ENCODE data around the gene TATDN3.

DNA sequence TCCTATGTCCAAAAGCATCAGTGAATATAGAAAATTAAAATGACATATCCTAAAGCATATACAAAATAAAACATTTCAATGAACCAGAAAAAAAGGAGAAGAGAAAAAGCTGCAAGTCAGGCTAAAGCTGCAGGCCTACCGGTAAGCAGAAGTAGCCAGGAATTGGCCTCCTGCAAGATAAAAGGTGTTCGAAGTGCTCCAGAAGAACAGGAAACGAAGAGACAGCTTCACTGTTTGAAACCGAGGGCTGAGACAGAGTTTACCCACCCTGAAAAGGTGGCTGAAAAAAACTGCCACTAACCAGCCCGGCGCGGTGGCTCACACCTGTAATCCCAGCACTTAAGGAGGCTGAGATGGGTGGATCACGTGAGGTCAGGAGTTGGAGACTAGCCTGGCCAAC lies 37.5 kb upstream of the TATDN3 start:
- TF ChIP-seq, protein P1, sequence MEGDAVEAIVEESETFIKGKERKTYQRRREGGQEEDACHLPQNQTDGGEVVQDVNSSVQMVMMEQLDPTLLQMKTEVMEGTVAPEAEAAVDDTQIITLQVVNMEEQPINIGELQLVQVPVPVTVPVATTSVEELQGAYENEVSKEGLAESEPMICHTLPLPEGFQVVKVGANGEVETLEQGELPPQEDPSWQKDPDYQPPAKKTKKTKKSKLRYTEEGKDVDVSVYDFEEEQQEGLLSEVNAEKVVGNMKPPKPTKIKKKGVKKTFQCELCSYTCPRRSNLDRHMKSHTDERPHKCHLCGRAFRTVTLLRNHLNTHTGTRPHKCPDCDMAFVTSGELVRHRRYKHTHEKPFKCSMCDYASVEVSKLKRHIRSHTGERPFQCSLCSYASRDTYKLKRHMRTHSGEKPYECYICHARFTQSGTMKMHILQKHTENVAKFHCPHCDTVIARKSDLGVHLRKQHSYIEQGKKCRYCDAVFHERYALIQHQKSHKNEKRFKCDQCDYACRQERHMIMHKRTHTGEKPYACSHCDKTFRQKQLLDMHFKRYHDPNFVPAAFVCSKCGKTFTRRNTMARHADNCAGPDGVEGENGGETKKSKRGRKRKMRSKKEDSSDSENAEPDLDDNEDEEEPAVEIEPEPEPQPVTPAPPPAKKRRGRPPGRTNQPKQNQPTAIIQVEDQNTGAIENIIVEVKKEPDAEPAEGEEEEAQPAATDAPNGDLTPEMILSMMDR (tag by site-specific recombination; IDR thresholded peaks at IDR 0.05): no peak
- TF ChIP-seq TCF7L2 (IDR thresholded peaks at IDR 0.05; ENCODE audit: borderline replicate concordance, low read depth, low read length) (no peak), GLIS1 (tag by site-specific recombination; IDR thresholded peaks at IDR 0.05) (no peak), ZNF133 (tag by site-specific recombination; IDR thresholded peaks at IDR 0.05) (no peak), ZNF274 (IDR thresholded peaks at IDR 0.05; ENCODE audit: low read length) (no peak), ZNF274 (tag by site-specific recombination; IDR thresholded peaks at IDR 0.05; ENCODE audit: borderline replicate concordance) (no peak), ZNF341 (tag by site-specific recombination; IDR thresholded peaks at IDR 0.05; ENCODE audit: low read depth) (no peak), REPIN1 (tag by site-specific recombination; IDR thresholded peaks at IDR 0.05; ENCODE audit: low read depth) (no peak), ZNF114 (tag by site-specific recombination; IDR thresholded peaks at IDR 0.05) (no peak), ZNF302 (tag by site-specific recombination; IDR thresholded peaks at IDR 0.05; ENCODE audit: low read depth) (no peak), ZNF175 (tag by site-specific recombination; IDR thresholded peaks at IDR 0.05) (no peak), ZNF121 (tag by site-specific recombination; IDR thresholded peaks at IDR 0.05) (no peak)
- TF ChIP-seq, protein P2, sequence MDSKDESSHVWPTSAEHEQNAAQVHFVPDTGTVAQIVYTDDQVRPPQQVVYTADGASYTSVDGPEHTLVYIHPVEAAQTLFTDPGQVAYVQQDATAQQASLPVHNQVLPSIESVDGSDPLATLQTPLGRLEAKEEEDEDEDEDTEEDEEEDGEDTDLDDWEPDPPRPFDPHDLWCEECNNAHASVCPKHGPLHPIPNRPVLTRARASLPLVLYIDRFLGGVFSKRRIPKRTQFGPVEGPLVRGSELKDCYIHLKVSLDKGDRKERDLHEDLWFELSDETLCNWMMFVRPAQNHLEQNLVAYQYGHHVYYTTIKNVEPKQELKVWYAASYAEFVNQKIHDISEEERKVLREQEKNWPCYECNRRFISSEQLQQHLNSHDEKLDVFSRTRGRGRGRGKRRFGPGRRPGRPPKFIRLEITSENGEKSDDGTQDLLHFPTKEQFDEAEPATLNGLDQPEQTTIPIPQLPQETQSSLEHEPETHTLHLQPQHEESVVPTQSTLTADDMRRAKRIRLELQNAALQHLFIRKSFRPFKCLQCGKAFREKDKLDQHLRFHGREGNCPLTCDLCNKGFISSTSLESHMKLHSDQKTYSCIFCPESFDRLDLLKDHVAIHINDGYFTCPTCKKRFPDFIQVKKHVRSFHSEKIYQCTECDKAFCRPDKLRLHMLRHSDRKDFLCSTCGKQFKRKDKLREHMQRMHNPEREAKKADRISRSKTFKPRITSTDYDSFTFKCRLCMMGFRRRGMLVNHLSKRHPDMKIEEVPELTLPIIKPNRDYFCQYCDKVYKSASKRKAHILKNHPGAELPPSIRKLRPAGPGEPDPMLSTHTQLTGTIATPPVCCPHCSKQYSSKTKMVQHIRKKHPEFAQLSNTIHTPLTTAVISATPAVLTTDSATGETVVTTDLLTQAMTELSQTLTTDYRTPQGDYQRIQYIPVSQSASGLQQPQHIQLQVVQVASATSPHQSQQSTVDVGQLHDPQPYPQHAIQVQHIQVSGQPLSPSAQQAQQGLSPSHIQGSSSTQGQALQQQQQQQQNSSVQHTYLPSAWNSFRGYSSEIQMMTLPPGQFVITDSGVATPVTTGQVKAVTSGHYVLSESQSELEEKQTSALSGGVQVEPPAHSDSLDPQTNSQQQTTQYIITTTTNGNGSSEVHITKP (tag by site-specific recombination; IDR thresholded peaks at IDR 0.05): no peak
- TF ChIP-seq, protein P3, sequence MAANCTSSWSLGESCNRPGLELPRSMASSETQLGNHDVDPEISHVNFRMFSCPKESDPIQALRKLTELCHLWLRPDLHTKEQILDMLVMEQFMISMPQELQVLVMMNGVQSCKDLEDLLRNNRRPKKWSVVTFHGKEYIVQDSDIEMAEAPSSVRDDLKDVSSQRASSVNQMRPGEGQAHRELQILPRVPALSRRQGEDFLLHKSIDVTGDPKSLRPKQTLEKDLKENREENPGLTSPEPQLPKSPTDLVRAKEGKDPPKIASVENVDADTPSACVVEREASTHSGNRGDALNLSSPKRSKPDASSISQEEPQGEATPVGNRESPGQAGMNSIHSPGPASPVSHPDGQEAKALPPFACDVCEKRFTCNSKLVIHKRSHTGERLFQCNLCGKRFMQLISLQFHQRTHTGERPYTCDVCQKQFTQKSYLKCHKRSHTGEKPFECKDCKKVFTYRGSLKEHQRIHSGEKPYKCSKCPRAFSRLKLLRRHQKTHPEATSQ (tag by site-specific recombination; IDR thresholded peaks at IDR 0.05): no peak

Data from HEK293 (cell line).